Activated CD4-positive, alpha-beta T cell treated with anti-CD3 and anti-CD28 coated beads, Interleukin-2, amount 50 U/mL, for 48 hours (primary cell): ENCODE results near the gene AOPEP.

Experiments used
- DNase-seq, 2 experiments: peaks; one replicate each; pipeline ENCODE4 v3.0.0-alpha.2; 2020

Gene AOPEP, protein sequence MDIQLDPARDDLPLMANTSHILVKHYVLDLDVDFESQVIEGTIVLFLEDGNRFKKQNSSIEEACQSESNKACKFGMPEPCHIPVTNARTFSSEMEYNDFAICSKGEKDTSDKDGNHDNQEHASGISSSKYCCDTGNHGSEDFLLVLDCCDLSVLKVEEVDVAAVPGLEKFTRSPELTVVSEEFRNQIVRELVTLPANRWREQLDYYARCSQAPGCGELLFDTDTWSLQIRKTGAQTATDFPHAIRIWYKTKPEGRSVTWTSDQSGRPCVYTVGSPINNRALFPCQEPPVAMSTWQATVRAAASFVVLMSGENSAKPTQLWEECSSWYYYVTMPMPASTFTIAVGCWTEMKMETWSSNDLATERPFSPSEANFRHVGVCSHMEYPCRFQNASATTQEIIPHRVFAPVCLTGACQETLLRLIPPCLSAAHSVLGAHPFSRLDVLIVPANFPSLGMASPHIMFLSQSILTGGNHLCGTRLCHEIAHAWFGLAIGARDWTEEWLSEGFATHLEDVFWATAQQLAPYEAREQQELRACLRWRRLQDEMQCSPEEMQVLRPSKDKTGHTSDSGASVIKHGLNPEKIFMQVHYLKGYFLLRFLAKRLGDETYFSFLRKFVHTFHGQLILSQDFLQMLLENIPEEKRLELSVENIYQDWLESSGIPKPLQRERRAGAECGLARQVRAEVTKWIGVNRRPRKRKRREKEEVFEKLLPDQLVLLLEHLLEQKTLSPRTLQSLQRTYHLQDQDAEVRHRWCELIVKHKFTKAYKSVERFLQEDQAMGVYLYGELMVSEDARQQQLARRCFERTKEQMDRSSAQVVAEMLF

DNA sequence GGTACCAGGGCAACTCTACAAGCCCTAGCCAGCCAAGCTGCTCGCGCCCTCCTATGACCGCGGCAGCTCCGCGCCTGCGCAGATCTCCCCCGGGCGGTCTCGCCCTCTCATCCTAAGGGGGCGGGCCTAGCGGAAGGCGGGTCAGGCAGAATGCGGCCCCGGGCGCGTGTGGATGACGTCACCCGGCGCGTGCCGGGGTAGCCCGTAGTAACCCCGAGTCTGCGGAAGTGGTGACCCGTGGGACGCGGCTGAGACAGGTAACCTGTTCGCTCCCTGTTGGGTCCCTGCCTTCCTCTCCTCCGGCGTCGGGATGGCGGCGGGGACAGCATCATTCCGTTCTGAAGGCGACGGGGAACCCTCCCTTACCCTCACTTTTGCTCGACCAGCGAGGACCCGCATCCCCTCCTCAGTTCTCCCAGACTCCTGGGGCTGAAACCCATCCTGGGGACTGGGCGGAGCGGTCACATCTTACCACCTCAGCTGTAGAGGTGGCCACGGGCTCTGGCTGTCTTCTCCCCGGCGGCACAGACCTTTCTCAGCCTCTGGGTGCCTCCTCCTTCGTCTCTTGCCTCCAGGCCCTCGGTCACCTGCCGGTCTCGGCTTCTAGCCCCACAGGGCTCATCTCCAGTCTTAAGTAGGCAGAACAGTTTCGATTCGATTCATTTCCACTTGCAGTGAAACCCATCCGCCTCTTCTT lies at the start of gene AOPEP:
Gene AOPEP, plus strand, starts transcription at position 205 of the 697 bp plus-strand sequence. CDS start 33,085 bp downstream, outside the sequence.
- peak; percentile 99 for DNase-seq

DNA sequence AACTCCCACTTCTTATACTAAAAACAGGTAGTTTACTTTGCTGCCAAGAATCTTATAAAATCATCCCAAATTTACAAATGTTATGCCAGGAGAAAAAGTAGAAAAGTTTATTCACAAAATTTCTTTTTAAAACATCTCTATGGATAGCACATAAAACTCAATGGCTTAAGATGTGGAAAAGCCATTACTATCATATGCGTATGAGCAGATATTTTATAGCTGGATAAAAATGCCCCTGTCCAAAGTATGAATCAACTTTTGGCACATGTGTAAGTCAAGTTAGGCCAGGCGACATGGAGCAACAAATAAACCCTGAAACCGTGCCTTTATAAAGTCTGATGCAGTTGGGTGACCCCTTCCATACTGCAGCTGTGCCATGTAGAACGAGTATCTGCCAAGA lies 48.6 kb upstream of the AOPEP start:
- DNase-seq = no peak

DNA sequence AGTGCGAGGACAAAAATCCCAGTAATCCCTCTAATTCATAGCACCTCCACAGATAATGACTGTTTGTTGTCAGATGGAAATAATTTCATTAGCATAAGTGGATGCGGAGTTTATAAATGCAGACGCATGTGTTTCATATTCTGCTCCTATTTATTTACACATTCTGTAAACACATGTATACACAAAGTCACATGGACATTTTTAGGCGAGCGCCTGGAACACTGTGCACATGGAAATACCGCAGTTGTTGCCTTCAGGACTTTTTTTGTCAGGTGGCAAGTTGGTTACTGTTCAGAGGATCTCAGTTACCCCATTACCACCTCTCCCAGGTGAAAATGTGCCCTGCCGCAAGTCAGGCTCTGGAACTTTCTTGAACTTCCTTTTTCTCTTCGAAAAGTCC lies 46.9 kb upstream of the AOPEP start:
- no peak for DNase-seq

DNA sequence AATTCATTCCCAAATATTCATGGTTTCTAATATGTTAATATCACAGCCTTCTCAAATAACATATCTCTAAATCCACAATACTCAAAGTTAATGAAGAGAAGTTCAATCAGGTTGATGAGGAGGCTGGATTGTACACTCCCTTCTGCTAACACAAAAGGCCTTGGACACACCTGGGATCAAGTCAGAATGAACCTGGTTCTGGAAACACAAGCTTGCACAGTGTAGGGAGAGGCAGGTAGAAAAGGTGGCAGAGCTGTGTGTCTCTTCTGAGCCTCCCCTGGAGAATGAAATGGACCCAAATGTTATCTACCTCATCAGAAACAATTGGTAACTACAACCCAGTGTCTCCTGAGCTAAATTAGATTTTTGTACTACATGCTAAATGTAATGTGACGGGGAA lies 46.5 kb upstream of the AOPEP start:
- no peak for DNase-seq

DNA sequence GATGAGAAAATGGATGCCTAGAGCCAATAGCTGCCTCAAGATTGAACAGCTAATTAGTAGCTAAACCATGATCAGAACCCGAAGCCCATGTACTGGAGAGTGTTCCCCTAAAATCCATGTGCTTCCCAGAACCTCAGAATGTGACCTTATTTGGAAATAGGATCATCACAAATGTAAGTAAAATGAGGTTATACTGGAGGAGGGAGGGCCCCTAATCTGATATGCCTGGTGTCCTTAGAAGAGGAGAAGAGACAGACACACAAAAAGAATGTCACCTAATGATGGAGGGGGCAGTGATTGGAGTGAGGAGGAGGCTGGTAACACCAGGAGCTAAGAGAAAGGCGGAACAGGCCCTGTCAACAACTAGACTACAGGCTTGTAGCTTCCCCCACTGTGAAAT lies 45.9 kb upstream of the AOPEP start:
- no peak for DNase-seq

DNA sequence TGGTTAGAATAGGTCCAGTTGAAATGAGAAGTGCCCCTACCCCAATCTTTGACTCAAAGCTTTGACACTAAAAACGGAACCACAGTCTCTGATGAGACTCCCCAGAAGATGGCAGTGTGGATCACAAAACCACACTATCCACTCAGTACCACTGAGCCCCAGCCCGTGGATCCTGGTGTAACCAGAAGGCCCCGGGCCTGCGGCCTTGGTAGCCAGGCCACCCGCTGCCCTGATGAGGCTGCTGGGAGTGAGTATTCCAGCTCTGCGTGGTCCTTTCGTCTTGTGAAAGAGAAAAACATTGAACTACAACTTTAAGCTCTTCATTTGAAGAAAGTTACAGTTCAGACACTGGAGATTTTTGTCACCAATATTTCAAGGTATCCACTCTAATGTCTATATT lies 45.0 kb upstream of the AOPEP start:
- peak; percentile 51 to 66 for DNase-seq

DNA sequence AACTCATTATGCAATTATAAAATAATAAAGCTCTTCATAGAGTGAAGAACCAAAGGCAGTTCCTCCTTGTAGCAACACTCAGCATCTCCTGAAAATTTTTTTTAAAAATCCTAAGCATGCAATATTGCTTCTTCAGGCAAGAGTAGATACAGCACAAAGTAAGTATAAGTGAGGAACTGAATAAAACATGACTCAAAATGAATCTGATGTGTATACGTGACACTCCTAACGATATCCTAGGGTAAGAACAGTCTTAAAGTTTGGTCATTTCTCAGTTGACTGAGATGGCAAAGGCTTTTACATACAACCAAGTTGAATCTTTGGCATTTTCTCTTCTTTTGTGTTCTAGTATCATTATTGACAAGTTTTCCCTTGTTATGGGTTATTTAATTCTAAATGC lies 41.1 kb upstream of the AOPEP start:
- DNase-seq = no peak

DNA sequence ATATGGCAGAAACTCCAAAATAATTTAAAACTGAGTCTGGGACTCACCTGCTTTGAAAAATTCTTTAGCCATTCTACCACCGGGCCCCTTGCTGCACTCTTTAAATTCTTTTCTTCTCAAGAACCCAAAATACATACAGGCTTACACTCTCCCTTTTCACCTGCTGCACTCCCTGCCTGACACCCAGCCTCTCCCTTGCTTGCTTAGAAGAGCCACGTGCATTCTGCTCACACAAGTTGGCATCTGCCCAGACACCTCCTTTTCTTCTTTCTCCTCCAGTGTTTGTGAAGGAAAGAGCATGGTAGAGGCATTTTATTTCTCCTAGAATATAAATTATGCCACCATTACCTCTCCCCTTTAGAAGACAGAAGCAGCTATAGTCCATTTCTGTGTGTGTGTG lies 39.0 kb upstream of the AOPEP start:
- no peak for DNase-seq

DNA sequence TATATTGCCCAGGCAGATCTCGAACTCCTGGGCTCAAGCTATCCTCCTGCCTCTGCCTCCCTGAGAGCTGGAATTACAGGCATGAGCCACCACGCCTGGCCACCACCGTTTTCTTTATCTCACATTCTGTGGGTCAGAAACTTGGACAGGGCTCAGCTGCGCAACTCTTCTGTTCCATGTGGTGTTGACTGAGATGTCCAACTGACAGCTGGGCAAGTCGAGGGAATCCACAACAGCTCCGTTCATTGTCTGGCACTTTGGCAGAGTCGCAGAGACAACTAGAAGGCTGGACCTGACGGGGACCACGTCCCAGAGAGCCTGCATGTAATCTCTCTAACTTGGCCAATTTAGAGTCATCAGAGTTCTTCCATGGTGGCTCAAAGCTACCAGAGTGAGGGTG lies 36.2 kb upstream of the AOPEP start:
- DNase-seq = no peak

DNA sequence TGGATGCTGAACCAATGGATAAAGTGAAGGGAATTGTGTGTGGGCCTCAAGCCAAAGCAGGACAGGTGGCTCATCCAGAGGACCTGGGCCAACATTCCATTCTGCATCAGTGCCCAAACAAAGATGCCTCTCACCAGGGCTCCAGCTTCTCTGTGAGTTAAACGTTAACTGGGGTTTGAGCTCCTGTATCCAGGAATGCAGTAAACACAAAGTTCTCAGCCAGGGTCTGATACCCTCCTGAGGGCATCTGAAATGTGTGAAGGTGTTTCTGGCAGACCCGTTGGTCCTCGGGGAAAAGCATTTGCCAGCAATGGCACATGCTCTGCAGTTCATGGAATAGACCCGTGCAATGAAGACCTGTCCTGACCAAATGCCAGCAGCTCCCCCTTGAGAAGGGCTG lies 33.9 kb upstream of the AOPEP start:
- DNase-seq = no peak

DNA sequence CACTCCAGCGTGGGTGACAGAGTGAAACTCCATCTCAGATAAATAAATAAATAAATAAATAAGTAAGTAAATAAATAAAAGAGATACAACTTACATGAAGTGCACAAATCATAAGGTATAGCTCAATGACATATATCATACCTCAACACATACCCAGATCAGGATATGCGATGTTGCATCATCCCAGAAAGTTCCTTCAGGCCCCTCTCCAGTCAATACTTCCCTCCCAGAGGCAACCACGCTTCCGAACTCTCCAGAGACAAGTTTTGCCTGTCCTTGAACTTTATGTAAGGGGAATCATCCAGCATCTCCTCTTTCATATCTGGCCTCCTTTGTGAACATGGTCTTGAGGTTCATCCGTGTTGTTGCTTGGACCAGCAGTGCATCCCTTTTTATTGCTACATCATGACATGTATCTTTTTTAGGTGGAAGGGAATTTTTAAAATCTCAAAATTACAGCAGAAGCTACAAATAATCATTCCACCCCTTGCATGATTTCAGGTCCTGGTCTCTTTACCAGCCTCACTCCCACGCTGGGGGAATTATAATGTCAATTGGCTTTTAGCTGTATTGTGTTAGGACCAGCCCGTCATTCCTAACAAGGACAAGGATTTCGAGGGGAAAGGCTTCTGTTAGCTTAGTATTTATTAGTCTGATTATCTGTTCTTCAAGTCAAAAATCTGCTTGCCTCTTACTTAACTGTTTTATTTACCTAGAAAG lies 32.9 kb upstream of the AOPEP start:
- no peak for DNase-seq

DNA sequence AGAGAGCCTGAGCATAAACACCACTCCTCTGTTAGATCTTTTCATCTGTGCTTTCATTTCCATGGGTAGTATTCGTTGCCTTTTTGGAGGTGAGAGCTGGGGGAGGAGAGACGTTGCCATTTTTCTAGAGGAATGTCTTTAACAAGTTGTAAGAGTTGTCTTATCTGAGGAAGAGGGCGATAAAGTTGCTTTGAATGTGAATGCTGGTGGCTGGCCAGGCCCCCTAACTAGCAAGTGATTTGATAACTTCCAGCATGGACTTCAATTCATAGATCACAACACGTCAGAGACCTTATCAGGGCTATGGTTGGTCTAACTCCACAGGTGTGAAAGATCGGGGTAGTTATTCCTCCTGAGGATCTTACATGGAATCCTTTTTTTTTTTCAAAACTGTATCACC lies 30.0 kb upstream of the AOPEP start:
- no peak for DNase-seq

DNA sequence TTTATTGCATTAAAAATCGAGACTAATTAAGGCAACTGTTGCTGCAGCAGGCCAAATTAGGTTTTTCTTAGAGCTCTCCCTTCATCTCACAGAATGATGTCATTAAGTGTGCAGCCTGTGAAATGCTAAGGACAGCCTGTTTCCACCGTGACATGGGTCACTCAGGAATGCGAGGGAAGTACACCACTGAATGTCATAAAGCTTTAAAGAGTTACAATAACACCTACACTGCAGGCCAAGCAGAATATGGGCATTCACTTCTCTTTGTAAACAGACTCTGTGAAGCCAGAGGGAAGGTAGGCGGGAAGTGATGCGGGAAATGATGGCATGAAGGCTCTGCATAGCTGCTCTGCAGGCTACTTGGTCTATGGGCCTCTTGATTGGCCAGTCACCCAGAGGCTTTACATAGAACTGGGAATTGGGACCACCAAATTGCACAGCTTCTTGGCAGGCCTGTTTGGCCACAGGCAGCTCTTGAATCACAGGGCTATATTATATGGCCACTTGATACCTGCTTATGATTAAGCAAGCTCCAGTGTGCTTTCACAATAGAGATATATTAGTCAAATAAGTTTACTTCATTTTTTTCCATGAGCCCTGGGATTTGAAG lies 28.4 kb upstream of the AOPEP start:
- no peak for DNase-seq

DNA sequence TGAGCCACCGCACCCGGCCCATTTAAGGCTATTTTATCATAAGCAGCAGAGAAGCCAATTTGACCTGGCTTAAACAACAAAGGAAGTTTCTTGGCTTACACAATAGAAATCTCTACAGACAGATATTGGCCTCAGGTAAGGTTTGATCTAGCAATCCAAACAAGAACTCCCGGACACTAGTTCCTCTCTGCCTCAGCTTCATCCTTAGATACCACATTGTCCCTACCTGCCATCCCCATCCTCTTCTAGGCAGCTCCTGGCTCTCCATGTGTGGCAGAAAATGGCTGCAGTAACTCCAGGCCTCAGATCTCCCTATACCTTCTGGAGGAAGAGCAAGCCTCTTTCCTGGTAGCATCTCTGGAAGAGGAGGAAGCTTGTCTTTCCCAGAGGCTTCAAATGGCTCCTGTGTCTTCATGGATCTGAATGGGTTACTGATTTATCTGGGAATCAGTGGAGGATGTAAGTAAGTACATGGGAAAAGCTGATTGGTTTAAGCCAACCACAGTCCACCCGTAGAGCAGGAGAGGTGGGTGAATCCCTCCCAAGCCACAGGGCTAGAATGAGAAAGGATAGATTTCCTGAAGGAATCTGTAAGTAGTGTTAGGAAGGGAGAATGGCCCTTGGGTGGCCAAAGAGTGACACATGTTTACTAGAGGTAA lies 26.7 kb upstream of the AOPEP start:
- DNase-seq = no peak

DNA sequence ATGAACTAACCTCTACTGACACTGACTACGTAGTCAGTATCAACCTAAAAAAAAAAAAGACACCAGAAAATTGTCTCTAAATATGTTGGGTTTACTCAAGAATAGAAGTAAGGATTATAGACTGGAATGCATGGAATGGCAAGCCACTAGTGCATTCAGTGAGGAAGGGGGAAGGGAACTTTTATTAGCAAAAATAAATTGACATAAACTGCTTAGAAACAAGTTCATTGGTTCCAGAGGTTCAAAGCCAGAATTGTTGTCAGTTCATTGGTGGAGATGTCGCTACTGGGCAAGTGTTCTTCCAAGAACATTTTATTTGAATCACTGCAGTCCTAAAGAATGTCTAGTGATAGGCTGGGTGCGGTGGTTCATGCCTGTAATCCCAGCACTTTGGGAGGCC lies 26.1 kb upstream of the AOPEP start:
- DNase-seq = no peak

DNA sequence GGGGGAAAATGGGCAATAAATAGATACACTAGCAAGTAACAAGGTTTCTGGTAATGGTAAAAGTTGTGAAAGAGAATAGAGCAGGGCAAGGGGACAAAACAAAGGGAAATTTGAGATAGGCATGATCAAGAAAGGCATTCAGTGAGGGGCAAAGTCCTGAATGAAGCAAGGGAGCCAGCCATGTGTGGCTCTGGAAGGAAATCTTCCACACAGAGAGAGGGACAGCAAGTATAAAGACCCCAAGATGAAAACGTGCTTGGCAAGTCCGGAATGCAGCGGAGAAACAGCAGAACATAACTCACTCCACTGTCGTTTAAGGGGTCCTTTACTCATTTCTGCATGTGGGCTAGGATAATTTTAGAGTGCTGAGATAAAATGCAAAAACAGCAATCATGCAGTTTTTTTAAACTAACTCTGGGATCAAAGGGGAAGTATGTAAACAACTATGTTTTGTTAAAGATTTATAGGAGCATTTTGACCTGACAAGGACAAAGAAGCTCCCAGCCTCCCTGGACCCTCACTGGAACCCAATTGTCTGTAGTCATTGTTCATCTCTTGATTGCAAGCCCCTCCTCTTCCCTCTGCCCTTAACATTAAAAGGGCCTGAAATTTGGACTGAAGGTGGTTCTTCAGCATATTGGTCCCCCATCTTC lies 22.9 kb upstream of the AOPEP start:
- DNase-seq = no peak

DNA sequence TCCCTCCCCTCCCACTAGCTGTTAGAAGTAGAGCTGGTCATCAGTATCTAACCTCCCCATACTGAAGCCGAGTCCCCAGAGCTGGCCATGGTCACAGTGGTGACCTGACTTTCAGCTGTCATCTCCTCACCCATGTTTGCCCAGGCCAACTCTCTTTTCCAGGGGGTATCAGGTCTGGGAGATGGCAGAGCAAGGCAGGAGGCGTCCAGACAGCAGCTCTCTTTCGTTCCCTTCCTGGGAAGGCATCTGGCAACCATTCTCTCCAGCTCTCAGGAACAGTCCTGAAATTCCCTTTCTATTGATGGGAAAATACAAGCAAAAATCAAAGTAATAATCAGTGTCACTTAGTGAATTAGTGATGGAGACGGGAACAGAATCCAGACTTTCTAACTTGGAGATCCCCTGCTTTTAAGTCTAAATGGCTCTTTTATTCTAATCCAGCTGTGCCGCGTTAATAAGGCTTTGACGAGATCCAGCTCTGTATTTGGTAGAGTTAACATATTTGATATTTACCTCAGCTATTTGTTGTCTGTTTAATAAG lies 21.3 kb upstream of the AOPEP start:
- DNase-seq = no peak

DNA sequence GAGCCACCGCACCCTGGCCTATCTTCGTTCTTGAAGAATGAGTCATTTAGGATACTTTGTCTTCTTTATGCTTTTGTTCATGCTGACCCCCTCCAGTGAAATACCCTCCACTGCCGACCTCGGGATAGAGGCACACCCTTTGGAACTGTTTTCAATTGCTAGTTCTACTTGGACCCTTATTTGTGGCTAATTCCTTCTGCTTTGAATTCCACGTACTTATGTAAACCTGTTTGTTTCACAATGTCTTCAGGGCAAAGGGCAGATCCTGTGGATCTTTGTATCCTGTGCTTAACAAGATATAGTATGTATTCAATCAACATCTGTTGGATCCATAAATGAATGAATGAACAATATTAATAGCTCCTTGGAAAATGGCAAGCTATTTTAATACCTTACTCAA lies 19.6 kb upstream of the AOPEP start:
- no peak for DNase-seq

DNA sequence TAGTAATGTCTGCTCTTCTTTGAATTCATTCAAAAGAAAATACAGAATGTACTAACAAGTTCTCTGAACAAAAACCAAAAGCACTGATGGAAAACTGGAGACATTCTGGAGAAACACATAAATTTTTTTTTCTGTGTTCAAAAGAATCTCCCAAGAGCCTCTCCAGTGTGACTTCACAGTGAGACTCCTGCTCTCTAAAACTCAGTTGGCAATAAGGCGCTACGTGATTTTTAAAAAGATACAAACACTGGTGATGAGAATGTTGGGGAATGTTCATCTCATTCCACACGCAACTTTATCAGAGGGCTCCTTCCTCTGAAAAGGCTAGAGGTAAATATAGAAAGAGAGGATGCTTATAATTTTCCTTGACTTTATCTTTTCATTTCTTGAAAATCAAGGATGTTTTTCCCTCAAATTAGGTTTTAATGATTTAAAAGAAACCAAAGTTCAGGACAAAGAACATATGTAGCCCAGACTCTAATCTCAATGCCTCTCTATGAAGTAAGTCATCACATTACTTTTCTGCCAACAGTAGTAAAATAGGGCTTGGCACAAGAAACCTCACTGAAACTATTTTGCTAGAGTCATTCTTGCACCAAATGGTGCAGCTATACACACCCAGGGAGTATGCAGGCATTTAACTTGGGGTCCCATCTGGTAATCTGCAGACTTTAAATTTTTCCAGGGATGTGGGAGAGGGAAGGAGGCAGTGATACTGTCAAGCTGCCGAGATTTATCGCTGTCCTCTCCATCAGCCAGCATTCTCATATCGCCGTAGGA lies 12.9 kb upstream of the AOPEP start:
- no peak for DNase-seq

DNA sequence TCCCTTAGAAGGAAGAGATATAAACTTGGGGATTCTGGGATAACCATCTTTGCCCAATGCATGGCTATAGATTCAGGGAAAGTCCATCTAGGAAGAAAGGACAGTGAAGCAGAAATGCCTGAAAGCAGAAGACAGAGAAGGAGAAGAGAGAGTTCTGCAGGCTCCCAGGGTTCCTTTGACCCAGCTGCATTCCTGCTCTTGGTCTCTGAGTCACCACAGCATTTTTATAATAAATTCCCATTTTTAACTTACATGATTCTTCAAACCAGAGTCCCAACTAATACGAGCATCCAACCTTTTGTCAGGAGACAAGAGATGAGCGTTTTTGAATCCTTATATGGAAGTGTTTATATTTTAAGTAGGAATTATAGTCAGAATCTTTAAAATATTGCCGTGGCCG lies 12.0 kb upstream of the AOPEP start:
- no peak for DNase-seq
